H7 (cell line): ENCODE results near the gene POU3F3. TPM values are rescaled to one million over a fixed set of nuclear protein-coding genes. Genes with fewer than 3 reads are reported as not detected.

ENCODE experiments used
- DNase-seq: peaks from one replicate; pipeline ENCODE4 v3.0.0; 2012
- H3K27me3 ChIP-seq: 2 replicates; pipeline ENCODE4 v1.6.0; 2011; ENCODE audit warnings: mild to moderate bottlenecking, low read length; ENCODE audit not compliant: control insufficient read depth, insufficient read depth
- H3K36me3 ChIP-seq: replicated peaks from 2 replicates; pipeline ENCODE4 v1.5.1; 2011; ENCODE audit warnings: low read length; ENCODE audit not compliant: control insufficient read depth, insufficient read depth
- H3K4me3 ChIP-seq: 2 replicates; pipeline ENCODE4 v1.5.1; 2011; ENCODE audit warnings: low read depth, mild to moderate bottlenecking, control low read depth, low read length, moderate library complexity; ENCODE audit not compliant: insufficient read depth
- total RNA-seq: library from RNA; depleted of rRNA; stranded (reverse); fragments of >200 nt; shearing (Covaris generic); gene quantifications from 2 replicates; pipeline ENCODE4 v1.2.3, GENCODE V29; 2014; rRNA removed

The POU3F3 gene
- total RNA-seq, 1 experiment from 2014 or later, result not detected

DNA sequence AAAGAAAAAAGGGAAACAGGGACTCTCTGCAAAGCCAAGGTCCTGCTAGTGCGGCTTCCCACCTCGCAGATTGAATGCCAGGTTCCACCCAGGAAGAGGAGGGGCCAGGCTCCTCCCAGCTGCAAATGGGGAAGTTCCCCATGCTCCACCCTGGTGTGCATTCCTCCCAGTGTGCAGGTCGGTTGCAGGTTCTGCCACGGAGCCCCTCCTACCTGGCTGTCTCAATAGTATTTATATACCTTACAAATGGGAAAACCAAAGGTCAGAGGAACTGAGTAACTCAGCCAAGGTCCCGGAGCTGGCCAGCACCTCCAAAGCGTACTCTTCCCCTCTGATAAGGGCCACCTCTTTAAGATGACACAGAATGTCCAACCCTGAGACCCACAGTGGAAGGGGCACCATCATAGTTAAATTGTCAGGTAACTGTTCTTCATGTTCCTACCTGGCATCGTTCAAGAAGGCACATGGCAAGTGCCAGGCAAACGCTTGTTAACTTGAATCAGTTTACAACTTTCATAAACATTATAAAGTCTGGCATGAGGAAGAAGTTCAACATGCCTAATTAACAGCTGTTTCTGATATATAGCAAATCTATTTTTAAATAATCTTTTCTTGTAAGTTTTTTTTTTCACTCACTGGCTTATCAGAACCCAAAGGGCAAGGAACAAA lies 35.5 kb downstream of the POU3F3 start:
- no peaks in the 10 kb centered on the region for H3K36me3 ChIP-seq
- no peaks in the 10 kb centered on the region; the same call in 1 of the 2 replicates for H3K27me3 ChIP-seq
- H3K4me3 ChIP-seq, result no peak overlapping the region
- no peak for DNase-seq

- H3K27me3 ChIP-seq, result no peaks in the 10 kb centered on the region; the same call in 1 of the 2 replicates
- H3K4me3 ChIP-seq, result no peak overlapping the region
- DNase-seq, result no peak
- H3K36me3 ChIP-seq, result no peaks in the 10 kb centered on the region
Observed at GRCh38 chr2:104889960-104890684, 36.2 kb downstream of the POU3F3 start.

- H3K36me3 ChIP-seq, result no peaks in the 10 kb centered on the region
- DNase-seq, result no peak
- no peaks in the 10 kb centered on the region; the same call in 1 of the 2 replicates for H3K27me3 ChIP-seq
- no peak overlapping the region for H3K4me3 ChIP-seq
Observed at GRCh38 chr2:104890685-104891069, 36.8 kb downstream of the POU3F3 start.

GRCh38 chr2:104891145-104891544 lies 37.2 kb downstream of the POU3F3 start:
- no peak for DNase-seq
- no peaks in the 10 kb centered on the region for H3K36me3 ChIP-seq
- no peak overlapping the region for H3K4me3 ChIP-seq
- H3K27me3 ChIP-seq, result no peaks in the 10 kb centered on the region; the same call in 1 of the 2 replicates

GRCh38 chr2:104896446-104896845 lies 42.5 kb downstream of the POU3F3 start:
- Histone ChIP-seq H3K4me3 (no peak overlapping the region), H3K27me3 (no peaks in the 10 kb centered on the region), H3K36me3 (no peaks in the 10 kb centered on the region)
- DNase-seq, result no peak

GRCh38 chr2:104897515-104898184 lies 43.7 kb downstream of the POU3F3 start:
- Histone ChIP-seq H3K27me3 (no peaks in the 10 kb centered on the region), H3K36me3 (no peaks in the 10 kb centered on the region), H3K4me3 (no peak overlapping the region)
- DNase-seq, result no peak

DNA sequence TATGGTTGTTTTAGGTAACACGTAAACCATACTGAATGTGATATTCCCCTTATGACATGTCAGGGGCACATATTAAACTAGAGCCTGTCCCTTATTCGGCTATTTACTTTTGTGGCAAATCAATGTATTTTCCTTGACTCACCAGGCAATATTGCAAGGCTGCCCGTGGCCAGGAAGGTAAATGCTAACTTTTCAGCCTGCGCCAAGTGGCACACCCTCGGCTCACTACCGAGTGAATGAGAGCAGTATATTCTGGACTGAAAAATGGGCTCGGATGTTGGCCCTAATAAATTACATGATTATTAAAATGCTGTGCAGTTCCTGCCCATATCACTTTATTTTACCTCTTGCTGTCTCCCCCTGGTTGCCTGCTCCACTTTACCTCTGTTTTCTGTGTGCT lies 46.7 kb downstream of the POU3F3 start:
- Histone ChIP-seq H3K27me3 (no peaks in the 10 kb centered on the region), H3K4me3 (no peak overlapping the region), H3K36me3 (no peaks in the 10 kb centered on the region)
- no peak for DNase-seq

- DNase-seq, result no peak
- H3K27me3 ChIP-seq, result no peaks in the 10 kb centered on the region
- no peak overlapping the region for H3K4me3 ChIP-seq
- H3K36me3 ChIP-seq, result no peaks in the 10 kb centered on the region
Observed at GRCh38 chr2:104901037-104901881, 47.3 kb downstream of the POU3F3 start.

DNA sequence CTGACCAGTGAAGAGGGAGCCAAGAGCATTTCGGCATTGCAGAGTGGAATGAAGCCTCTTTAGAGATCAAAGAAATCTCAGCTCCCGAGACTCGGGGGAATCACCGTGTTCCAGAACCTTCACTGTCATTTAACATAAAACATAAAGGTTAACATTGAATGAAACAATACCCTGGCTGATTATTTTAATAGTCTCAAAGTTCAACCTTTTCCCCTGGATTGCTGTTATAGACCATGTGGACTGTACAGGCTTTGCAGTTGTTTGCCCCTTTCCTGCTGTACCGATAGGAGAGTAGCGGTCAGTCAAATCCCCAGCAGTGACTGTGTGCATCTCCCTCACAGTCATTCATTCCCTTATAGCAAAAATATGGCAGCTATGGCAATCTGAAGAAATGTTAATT lies 48.4 kb downstream of the POU3F3 start:
- Histone ChIP-seq H3K36me3 (no peaks in the 10 kb centered on the region), H3K4me3 (no peak overlapping the region), H3K27me3 (no peaks in the 10 kb centered on the region)
- no peak for DNase-seq

Other genes starting within 250 kb of the POU3F3 start
- gene MRPS9, start 184.0 kb downstream of the POU3F3 start, total RNA-seq, result 55.4 and 80.3 TPM in 2 replicates